T follicular helper cell (primary cell): ENCODE measurements around the gene ATG4C.

Source experiments
- DNase-seq: peaks from one replicate; pipeline ENCODE4 v3.0.0-alpha.2; 2020; ENCODE audit warnings: low read depth

Gene ATG4C

GRCh38 chr1:62905309-62905708 is 121.4 kb downstream of the ATG4C start:
- no peak for DNase-seq

- DNase-seq = no peak
Observed at GRCh38 chr1:62905872-62906271, 121.9 kb downstream of the ATG4C start.

- DNase-seq = no peak
Observed at GRCh38 chr1:62906428-62906886, 122.5 kb downstream of the ATG4C start.

- DNase-seq = no peak
Observed at GRCh38 chr1:62908168-62908695, 124.3 kb downstream of the ATG4C start.

GRCh38 chr1:62912028-62912638 is 128.2 kb downstream of the ATG4C start:
- no peak for DNase-seq
